Upper lobe of left lung (tissue), 4 donors: ENCODE data around the gene FAF1.

Experiments
- CTCF ChIP-seq, 6 experiments: fragments of 450-650 bp in 4 of 6; fragments of 200-600 bp in 2 of 6; sonication (generic) in 2 of 6; IDR thresholded peaks; one replicate each; pipeline ENCODE4 v1.5.1; 2016 to 2019; ENCODE audit warnings: antibody characterized with exemption in 6 of 6
- POLR2A ChIP-seq, 4 donors: fragments of 450-650 bp; IDR thresholded peaks; one replicate each; pipeline ENCODE4 v1.5.1; 2016 to 2017; ENCODE audit warnings: antibody characterized with exemption in 4 of 4, mild to moderate bottlenecking in 2 of 4
- POLR2AphosphoS5 ChIP-seq, 2 donors: sonication (generic); formaldehyde crosslinking; IDR thresholded peaks; one replicate each; pipeline ENCODE4 v1.5.1; 2017; ENCODE audit warnings: antibody characterized with exemption in 2 of 2

DNA sequence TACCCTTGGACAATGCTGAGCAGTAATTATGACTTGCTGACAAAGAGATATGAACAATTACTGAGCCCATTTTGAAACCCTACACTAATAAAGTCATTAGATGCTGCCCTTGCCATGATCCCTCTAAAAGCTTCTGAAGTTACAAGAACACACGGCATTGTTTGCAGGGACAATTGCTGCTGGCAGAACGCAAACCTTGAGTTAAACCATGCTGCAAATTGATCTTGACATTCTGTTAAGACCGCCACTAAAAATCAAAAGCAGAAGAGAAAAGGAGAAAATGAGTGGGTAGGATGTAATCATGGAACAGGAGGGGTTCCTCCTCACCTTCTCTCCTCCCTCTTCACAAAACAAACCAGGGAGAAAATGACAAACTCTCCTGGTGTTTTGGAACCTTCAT lies 400.6 kb downstream of the FAF1 start:
- no peak for TF ChIP-seq POLR2A (IDR thresholded peaks at IDR 0.05)
- TF ChIP-seq CTCF (IDR thresholded peaks at IDR 0.05): no peak
- TF ChIP-seq POLR2AphosphoS5 (IDR thresholded peaks at IDR 0.05): no peak
